ENCODE data around the gene LGALS7. TPM values are rescaled to one million over a fixed set of nuclear protein-coding genes. Genes with fewer than 3 reads are reported as not detected.
"Not testable (repeated sequence)": the region's sequence is repeated elsewhere in the genome, so short reads cannot be mapped to it uniquely, and the experiment has no call there.

Gene LGALS7
- total RNA-seq, 4 donors from 2014 or later, result not detected

DNA sequence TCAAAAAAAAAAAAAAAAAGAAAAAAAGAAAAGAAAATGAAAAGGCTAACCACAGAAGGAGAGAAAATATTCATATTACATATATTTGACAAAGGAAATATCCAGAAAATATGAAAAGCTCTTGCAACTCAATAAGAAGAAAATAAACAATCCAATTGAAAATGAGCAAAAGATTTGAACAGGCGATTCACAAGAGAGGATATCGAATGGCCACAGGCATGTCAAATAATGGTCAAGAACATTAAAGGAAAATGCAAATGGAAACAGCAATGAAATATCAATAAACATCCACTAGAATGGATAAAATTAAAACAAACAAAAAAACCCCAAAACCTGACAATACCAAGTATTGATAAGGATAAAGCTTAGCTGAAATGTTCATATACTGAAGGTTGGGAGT is 8.1 kb downstream of the LGALS7 start:
- WGBS, result 95% methylated on average over 2 of the region's 2 CpGs
- Histone ChIP-seq H3K27ac (replicated peaks in 1 of 4) (no peak overlapping the region), H3K27me3 (no peaks in the 10 kb centered on the region), H3K4me3 (no peak overlapping the region), H3K4me1 (peaks cover 8 to 10% (median 8%) of the 10 kb centered on the region in 4 donors), H3K9me3 (no peaks in the 10 kb centered on the region), H3K36me3 (no peaks in the 10 kb centered on the region)
- intact Hi-C loops (cut with DNase I), result no loop called here
- no peak for DNase-seq (ENCODE audit: extremely low spot score)
- TF ChIP-seq POLR2A (IDR thresholded peaks at IDR 0.05; ENCODE audit: low read depth) (no peak), EP300 (IDR thresholded peaks at IDR 0.05) (no peak), POLR2AphosphoS5 (IDR thresholded peaks at IDR 0.05) (no peak)
- TF ChIP-seq, protein P1, sequence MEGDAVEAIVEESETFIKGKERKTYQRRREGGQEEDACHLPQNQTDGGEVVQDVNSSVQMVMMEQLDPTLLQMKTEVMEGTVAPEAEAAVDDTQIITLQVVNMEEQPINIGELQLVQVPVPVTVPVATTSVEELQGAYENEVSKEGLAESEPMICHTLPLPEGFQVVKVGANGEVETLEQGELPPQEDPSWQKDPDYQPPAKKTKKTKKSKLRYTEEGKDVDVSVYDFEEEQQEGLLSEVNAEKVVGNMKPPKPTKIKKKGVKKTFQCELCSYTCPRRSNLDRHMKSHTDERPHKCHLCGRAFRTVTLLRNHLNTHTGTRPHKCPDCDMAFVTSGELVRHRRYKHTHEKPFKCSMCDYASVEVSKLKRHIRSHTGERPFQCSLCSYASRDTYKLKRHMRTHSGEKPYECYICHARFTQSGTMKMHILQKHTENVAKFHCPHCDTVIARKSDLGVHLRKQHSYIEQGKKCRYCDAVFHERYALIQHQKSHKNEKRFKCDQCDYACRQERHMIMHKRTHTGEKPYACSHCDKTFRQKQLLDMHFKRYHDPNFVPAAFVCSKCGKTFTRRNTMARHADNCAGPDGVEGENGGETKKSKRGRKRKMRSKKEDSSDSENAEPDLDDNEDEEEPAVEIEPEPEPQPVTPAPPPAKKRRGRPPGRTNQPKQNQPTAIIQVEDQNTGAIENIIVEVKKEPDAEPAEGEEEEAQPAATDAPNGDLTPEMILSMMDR (IDR thresholded peaks at IDR 0.05), result no peak

DNA sequence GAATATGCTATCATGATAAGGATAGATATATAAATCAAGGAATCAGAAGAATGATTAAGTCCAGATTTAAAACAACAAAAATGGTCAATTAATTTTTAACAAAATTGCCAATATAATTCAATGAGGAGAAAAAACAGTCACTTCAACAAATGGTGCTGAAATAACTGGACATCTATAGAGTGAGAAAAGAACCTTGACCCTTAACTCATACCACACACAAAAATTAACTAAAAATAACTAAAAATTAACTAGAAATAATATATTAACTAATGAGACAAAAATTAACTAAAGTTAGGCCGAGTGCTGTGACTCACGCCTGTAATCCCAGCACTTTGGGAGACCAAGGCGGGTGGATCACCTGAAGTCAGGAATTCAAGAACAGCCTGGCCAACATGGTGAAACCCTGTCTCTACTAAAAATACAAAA is 9.5 kb downstream of the LGALS7 start:
- H3K27me3 ChIP-seq, result no peaks in the 10 kb centered on the region
- intact Hi-C loops (cut with DNase I), result no loop called here
- 92% methylated on average over 3 of the region's 3 CpGs for WGBS

GRCh38 chr19:38761884-38762389 is 11.4 kb downstream of the LGALS7 start:
- H3K27ac ChIP-seq (replicated peaks in 1 of 4); H3K36me3 ChIP-seq; DNase-seq (ENCODE audit: extremely low spot score); H3K27me3 ChIP-seq; H3K4me1 ChIP-seq; intact Hi-C loops (cut with DNase I); H3K4me3 ChIP-seq; H3K9me3 ChIP-seq: not testable (repeated sequence)
- 95% methylated on average over 9 of the region's 9 CpGs for WGBS

More for the DNA sequence above, 9.5 kb downstream of the LGALS7 start:
- no peak for DNase-seq (ENCODE audit: extremely low spot score)
- H3K4me1 ChIP-seq, result no peaks in the 10 kb centered on the region
- H3K4me3 ChIP-seq, result no peak overlapping the region
- no peaks in the 10 kb centered on the region for H3K9me3 ChIP-seq
- H3K27ac ChIP-seq (replicated peaks in 1 of 4), result no peak overlapping the region
- H3K36me3 ChIP-seq, result no peaks in the 10 kb centered on the region
- TF ChIP-seq, protein P1 (IDR thresholded peaks at IDR 0.05), result no peak
- TF ChIP-seq EP300 (IDR thresholded peaks at IDR 0.05) (no peak), POLR2A (IDR thresholded peaks at IDR 0.05; ENCODE audit: low read depth) (no peak), POLR2AphosphoS5 (IDR thresholded peaks at IDR 0.05) (no peak)

DNA sequence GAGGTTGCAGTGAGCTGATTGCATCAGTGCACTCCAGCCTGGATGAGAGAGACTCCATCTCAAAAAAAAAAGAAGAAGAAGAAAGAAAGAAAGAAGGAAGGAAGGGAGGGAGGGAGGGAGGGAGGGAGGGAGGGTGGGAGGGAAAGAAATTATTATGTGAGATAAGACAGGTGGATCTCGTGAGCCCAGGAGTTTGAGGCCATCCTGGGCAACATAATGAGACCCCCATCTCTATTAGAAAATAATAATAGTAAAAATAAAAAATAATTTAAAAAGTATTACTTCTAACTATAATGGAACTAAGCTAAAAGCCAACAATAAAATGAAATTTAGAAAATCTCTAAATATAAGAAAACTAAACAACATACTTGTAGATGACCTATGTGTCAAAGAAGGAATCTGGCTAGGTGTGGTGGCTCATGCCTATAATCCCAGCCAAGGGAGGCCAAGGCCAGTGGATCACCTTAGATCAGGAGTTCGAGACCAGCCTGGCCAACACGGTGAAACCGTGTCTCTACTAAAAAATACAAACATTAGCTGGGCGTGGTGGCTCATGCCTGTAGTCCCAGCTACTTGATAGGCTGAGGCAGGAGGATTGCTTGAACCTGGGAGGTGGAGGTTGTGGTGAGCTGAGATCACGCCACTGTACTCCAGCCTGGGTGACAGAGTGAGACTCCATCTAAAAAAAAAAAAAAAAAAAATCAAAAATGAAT is 12.4 kb downstream of the LGALS7 start:
- WGBS, result 79% methylated on average over 6 of the region's 6 CpGs
- H3K4me3 ChIP-seq; H3K27me3 ChIP-seq; DNase-seq (ENCODE audit: extremely low spot score); H3K4me1 ChIP-seq; H3K9me3 ChIP-seq; H3K27ac ChIP-seq (replicated peaks in 1 of 4); H3K36me3 ChIP-seq; intact Hi-C loops (cut with DNase I): not testable (repeated sequence)

DNA sequence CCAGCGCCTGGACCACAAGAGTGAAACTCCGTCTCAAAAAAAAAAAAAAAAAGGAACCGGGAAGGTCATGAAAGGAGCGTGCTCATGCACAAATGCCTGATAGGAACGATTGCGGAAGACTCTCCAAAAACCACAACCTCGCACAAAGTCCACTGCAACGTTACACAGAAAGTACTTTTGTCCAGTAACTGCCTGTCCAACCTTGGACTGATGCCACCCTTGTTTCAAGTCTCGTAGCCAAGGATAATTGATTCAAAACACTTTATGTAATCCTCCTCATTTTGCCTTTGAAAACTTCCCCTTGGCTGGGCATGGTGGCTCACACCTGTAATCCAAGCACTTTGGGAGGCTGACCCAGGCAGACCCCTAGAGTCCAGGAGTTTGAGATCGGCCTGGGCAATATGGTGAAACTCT is 13.7 kb downstream of the LGALS7 start:
- no peaks in the 10 kb centered on the region for H3K4me1 ChIP-seq
- no peak overlapping the region for H3K27ac ChIP-seq (replicated peaks in 1 of 4)
- intact Hi-C loops (cut with DNase I), result no loop called here
- no peak overlapping the region for H3K4me3 ChIP-seq
- H3K36me3 ChIP-seq, result no peaks in the 10 kb centered on the region
- DNase-seq (ENCODE audit: extremely low spot score), result no peak
- 69% methylated on average over 10 of the region's 10 CpGs for WGBS
- H3K27me3 ChIP-seq, result no peaks in the 10 kb centered on the region
- H3K9me3 ChIP-seq, result no peaks in the 10 kb centered on the region
- TF ChIP-seq, protein P1 (IDR thresholded peaks at IDR 0.05), result no peak
- TF ChIP-seq POLR2A (IDR thresholded peaks at IDR 0.05; ENCODE audit: low read depth) (no peak), EP300 (IDR thresholded peaks at IDR 0.05) (no peak), POLR2AphosphoS5 (IDR thresholded peaks at IDR 0.05) (no peak)

- H3K27ac ChIP-seq (replicated peaks in 1 of 4); H3K4me1 ChIP-seq; H3K36me3 ChIP-seq; H3K9me3 ChIP-seq; H3K27me3 ChIP-seq; H3K4me3 ChIP-seq; DNase-seq (ENCODE audit: extremely low spot score); intact Hi-C loops (cut with DNase I): not testable (repeated sequence)
- no CpG with 5 or more reads among the region's 2 CpGs for WGBS
Observed at GRCh38 chr19:38754196-38754595, 19.1 kb downstream of the LGALS7 start.

GRCh38 chr19:38753783-38754182 is 19.5 kb downstream of the LGALS7 start:
- H3K27me3 ChIP-seq; H3K27ac ChIP-seq (replicated peaks in 1 of 4); H3K36me3 ChIP-seq; intact Hi-C loops (cut with DNase I); DNase-seq (ENCODE audit: extremely low spot score); H3K4me3 ChIP-seq; H3K9me3 ChIP-seq; H3K4me1 ChIP-seq: not testable (repeated sequence)
- 83% methylated on average over 3 of the region's 3 CpGs for WGBS
